GM12872 (cell line): ENCODE results near the gene LDAH.

Experiments used
- TF ChIP-seq, protein P1 (sequence below): IDR thresholded peaks from 3 replicates; pipeline ENCODE4 v1.5.1; 2011; ENCODE audit warnings: low read depth, mild to moderate bottlenecking, low read length, moderate library complexity; ENCODE audit not compliant: insufficient read depth

The LDAH gene

DNA sequence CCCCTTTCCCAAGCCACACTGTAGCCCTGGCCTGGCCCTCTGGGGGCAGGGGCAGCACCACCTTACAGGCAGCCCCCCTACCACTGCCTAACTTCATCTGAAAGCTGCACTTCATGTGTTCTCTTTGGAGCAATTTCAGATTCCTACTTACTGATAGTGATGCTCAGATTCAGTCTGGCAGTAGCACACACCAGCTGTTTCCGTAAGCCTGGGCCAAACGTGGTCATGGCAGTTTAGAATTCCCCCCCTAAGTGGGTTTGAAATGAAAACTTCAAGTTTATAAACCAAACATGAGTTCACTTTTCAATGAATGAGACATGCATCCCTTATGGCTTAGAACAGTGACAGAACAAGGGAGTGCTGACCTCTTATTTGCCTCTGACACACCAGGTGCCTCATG, 126.5 kb downstream of the LDAH start:
- TF ChIP-seq, protein P1, sequence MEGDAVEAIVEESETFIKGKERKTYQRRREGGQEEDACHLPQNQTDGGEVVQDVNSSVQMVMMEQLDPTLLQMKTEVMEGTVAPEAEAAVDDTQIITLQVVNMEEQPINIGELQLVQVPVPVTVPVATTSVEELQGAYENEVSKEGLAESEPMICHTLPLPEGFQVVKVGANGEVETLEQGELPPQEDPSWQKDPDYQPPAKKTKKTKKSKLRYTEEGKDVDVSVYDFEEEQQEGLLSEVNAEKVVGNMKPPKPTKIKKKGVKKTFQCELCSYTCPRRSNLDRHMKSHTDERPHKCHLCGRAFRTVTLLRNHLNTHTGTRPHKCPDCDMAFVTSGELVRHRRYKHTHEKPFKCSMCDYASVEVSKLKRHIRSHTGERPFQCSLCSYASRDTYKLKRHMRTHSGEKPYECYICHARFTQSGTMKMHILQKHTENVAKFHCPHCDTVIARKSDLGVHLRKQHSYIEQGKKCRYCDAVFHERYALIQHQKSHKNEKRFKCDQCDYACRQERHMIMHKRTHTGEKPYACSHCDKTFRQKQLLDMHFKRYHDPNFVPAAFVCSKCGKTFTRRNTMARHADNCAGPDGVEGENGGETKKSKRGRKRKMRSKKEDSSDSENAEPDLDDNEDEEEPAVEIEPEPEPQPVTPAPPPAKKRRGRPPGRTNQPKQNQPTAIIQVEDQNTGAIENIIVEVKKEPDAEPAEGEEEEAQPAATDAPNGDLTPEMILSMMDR, result no peak

DNA sequence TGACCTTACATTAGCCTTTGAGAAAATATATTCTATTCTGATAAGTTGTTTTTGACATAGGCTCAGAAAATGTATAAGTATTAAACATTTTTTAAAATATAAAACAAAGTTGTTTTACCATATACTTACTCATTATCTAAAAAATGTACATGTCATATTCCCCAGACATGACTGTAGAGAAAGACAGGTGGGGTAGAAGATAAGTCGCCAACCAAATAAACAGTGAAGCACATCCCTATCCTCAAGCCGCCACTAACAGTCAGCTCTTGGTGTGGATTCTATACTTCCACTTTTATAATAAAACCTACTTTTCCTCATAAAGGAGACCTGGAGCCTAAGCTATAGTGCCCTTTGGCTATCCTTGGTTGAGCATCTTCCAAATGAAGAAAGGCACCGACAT, 129.6 kb downstream of the LDAH start:
- TF ChIP-seq, protein P1, result no peak

GRCh38 chr2:20692081-20692480, 130.8 kb downstream of the LDAH start:
- TF ChIP-seq, protein P1, result no peak

DNA sequence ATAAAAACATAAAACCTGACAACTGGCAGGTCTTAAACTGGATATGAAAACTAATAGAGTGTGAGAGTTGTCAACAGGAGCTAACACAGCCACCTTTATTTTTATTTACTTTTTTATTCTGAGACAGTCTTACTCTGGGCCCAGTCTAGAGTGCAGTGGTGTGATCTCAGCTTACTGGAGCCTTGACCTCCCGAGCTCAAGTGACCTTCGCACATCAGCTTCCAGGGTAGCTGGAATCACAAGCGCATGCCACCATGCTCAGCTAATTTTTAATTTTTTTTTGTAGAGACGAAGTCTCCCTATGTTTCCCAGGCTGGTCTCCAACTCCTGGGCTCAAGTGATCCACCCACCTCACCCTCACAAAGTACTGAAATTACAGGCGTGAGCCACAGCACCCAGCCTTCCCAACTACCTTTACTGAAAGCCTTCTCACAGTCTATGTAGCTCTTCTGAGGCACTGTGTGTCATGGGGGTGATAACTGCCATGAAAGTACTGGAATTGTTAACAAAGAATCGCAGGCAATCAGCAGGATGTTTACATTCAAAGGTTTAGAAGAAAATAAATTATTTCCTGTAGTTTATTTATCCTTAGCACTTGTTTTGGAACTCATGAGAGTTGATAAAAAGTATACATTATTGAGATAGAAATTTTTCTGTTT, 131.7 kb downstream of the LDAH start:
- TF ChIP-seq, protein P1, result no peak

GRCh38 chr2:20689428-20690264, 133.3 kb downstream of the LDAH start:
- TF ChIP-seq, protein P1, result no peak

GRCh38 chr2:20687260-20687832, 135.6 kb downstream of the LDAH start:
- TF ChIP-seq, protein P1, result no peak

DNA sequence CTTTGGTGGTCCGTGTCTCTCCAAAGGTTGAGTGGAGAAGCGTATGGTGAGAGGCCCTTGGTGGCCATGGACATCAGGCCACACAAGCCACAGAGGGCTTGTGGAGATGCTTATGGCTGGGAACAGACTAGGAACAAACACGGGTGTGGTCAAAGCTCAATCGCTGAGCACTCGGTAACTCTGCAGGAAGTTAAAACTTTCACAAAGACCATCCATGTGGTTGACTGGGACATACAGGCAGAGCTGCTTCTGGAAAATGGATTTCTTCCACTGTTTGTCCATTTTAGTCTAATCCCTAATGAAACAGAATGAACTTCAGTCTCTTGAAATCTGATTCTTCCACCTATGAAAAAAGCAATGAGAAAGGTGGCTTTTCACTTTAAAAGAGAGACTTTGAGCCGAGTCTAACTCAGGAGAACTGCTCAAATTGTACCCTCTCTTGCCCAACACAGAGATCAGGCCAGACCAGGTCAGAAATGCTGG, 138.3 kb downstream of the LDAH start:
- TF ChIP-seq, protein P1, result no peak
